K562 (cell line): ENCODE data around the gene ATXN1. TPM values are rescaled to one million over a fixed set of nuclear protein-coding genes. Genes with fewer than 3 reads are reported as not detected.

Experiments
- ATAC-seq: fragments of 200-7000 bp; cut with Tn5 transposase; 3 replicates; pipeline ENCODE4 v1.9.1; 2020; ENCODE audit warnings: moderate library complexity
- BruUV-seq: library from RNA; stranded (reverse); fragments of 400-500 nt; replicated peaks from 2 replicates; lab custom pipeline; 2021; lab: Mats Ljungman, UMichigan
- CTCF ChIA-PET: fragments of 300-600 bp; formaldehyde crosslinking; extraction: SDS; loops from one replicate; lab custom pipeline; 2021; ENCODE audit warnings: low intra/inter-chr PET ratio; lab: Yijun Ruan, JAX
- POLR2A ChIA-PET: fragments of 300-600, 350-650 bp; sonication (Branson Sonifier 250); formaldehyde crosslinking; extraction: SDS; loops from one replicate; lab custom pipeline; 2021; ENCODE audit warnings: antibody characterized with exemption, inconsistent platforms; lab: Yijun Ruan, JAX
- DNase-seq, 4 experiments: peaks; one replicate each; pipeline versions ENCODE4 v3.0.0 to v3.0.0-alpha.2; 2011 to 2018; ENCODE audit warnings: low spot score in 3 of 4, mixed read lengths in 3 of 4; ENCODE audit errors: extremely low read depth in 1 of 4
- FAIRE-seq: peaks from 2 replicates; lab custom pipeline; 2011; peaks lifted over from hg19 to GRCh38; lab: Jason Lieb, UNC
- H2AFZ ChIP-seq: 2 replicates; pipeline ENCODE4 v1.6.0; 2011; ENCODE audit warnings: low read depth, low read length, control low read depth, inconsistent platforms
- H3K27ac ChIP-seq: fragments of 200-600 bp; 3 replicates; pipeline ENCODE4 v1.8.0; 2011; ENCODE audit warnings: low read depth, mild to moderate bottlenecking, control low read depth, inconsistent platforms, low read length, moderate library complexity, mixed read lengths; ENCODE audit errors: extremely low read depth
- H3K27me3 ChIP-seq, 2 experiments: fragments of 300-600 bp in 1 of 2; 2 replicates in 1 of 2; 3 replicates in 1 of 2; pipeline versions ENCODE4 v1.6.0 to v1.8.0; 2011; ENCODE audit warnings: inconsistent platforms in 2 of 2, low read length in 2 of 2, mild to moderate bottlenecking in 1 of 2, mixed read lengths in 1 of 2, moderate library complexity in 1 of 2; ENCODE audit not compliant: control insufficient read depth in 2 of 2, insufficient read depth in 2 of 2
- H3K36me3 ChIP-seq: fragments of 300-600 bp; 3 replicates; pipeline ENCODE4 v1.8.0; 2011; ENCODE audit warnings: mild to moderate bottlenecking, low read length, inconsistent platforms; ENCODE audit not compliant: control insufficient read depth, insufficient read depth
- H3K4me1 ChIP-seq, 2 experiments: fragments of 200-600 bp in 1 of 2; replicated peaks in 1 of 2; 2 replicates in 1 of 2; 3 replicates in 1 of 2; pipeline versions ENCODE4 v1.5.1 to v1.8.0; 2011; ENCODE audit warnings: inconsistent platforms in 2 of 2, low read length in 2 of 2, mild to moderate bottlenecking in 1 of 2, mixed read lengths in 1 of 2, moderate library complexity in 1 of 2; ENCODE audit not compliant: control insufficient read depth in 2 of 2, insufficient read depth in 2 of 2
- H3K4me2 ChIP-seq: 2 replicates; pipeline ENCODE4 v1.6.1; 2011; ENCODE audit warnings: low read length, control low read depth, inconsistent platforms, mixed read lengths; ENCODE audit not compliant: insufficient read depth
- H3K4me3 ChIP-seq: fragments of 200-600 bp; sonication (generic), shearing (Covaris generic); 2 replicates; pipeline ENCODE4 v1.5.1; 2016; ENCODE audit warnings: control low read depth, inconsistent platforms
- H3K79me2 ChIP-seq: fragments of 200-600 bp; 3 replicates; pipeline ENCODE4 v1.8.0; 2011; ENCODE audit warnings: low read length, inconsistent platforms; ENCODE audit not compliant: control insufficient read depth, insufficient read depth
- H3K9ac ChIP-seq, 2 experiments: 2 replicates each; pipeline versions ENCODE4 v1.6.0 to v1.6.1; 2011; ENCODE audit warnings: low read depth in 2 of 2, low read length in 2 of 2, control low read depth in 1 of 2, inconsistent platforms in 1 of 2, mild to moderate bottlenecking in 1 of 2, mixed read lengths in 1 of 2; ENCODE audit not compliant: insufficient read depth in 1 of 2
- H3K9me1 ChIP-seq: one replicate; pipeline ENCODE4 v1.6.0; 2011; ENCODE audit warnings: inconsistent platforms, mild to moderate bottlenecking, low read length, moderate library complexity; ENCODE audit not compliant: control insufficient read depth, insufficient read depth
- H3K9me3 ChIP-seq: replicated peaks from 2 replicates; pipeline ENCODE4 v1.5.1; 2011; ENCODE audit warnings: low read depth, low read length, inconsistent platforms; ENCODE audit not compliant: control insufficient read depth, insufficient read depth
- H4K20me1 ChIP-seq: replicated peaks from 2 replicates; pipeline ENCODE4 v1.6.1; 2011; ENCODE audit warnings: low read length, inconsistent platforms, mixed read lengths; ENCODE audit not compliant: control insufficient read depth, insufficient read depth
- BRF2 ChIP-seq: IDR thresholded peaks from 3 replicates; pipeline ENCODE4 v1.6.1; 2011; ENCODE audit warnings: borderline replicate concordance, mild to moderate bottlenecking; ENCODE audit not compliant: insufficient read length, insufficient read depth
- FOXP4 ChIP-seq: sonication (generic); formaldehyde crosslinking; IDR thresholded peaks from 2 replicates; pipeline ENCODE4 v1.8.0; 2022; ENCODE audit warnings: mild to moderate bottlenecking, missing genetic modification reagents, borderline replicate concordance
- HDAC3 ChIP-seq: fragments of 450-650 bp; IDR thresholded peaks from 2 replicates; pipeline ENCODE4 v1.6.1; 2018; ENCODE audit warnings: borderline replicate concordance, mild to moderate bottlenecking, moderate library complexity; ENCODE audit not compliant: partially characterized antibody
- JUND ChIP-seq, 2 experiments: IDR thresholded peaks; 2 replicates in 1 of 2; 3 replicates in 1 of 2; pipeline ENCODE4 v1.6.1; 2011; ENCODE audit warnings: borderline replicate concordance in 2 of 2, low read depth in 2 of 2, low read length in 2 of 2, improper control_type of control experiment in 1 of 2, missing biosample characterization in 1 of 2, missing genetic modification characterization in 1 of 2, missing genetic modification reagents in 1 of 2
- KLF13 ChIP-seq: fragments of 450-650 bp; IDR thresholded peaks from 2 replicates; pipeline ENCODE4 v1.6.1; 2016; ENCODE audit warnings: missing genetic modification characterization, low read depth, mild to moderate bottlenecking, missing compliant biosample characterization, moderate library complexity, borderline replicate concordance
- NBN ChIP-seq: fragments of 450-650 bp; IDR thresholded peaks from 2 replicates; pipeline ENCODE4 v1.6.1; 2016; ENCODE audit warnings: low read depth, mild to moderate bottlenecking
- NFYB ChIP-seq: IDR thresholded peaks from 2 replicates; pipeline ENCODE4 v1.6.1; 2011; ENCODE audit warnings: mild to moderate bottlenecking, moderate library complexity; ENCODE audit not compliant: insufficient read length; ENCODE audit errors: extremely low read depth
- PML ChIP-seq: IDR thresholded peaks from 2 replicates; pipeline ENCODE4 v1.6.1; 2012; ENCODE audit warnings: low read length, inconsistent platforms
- PPARD ChIP-seq: fragments of 250-450 bp; sonication (Bioruptor Pico); IDR thresholded peaks from 2 replicates; pipeline ENCODE4 v1.8.0; 2022; ENCODE audit warnings: inconsistent platforms, mild to moderate bottlenecking, moderate library complexity
- RBM25 ChIP-seq: fragments of 200-400 bp; formaldehyde crosslinking; IDR thresholded peaks from 2 replicates; pipeline ENCODE4 v1.6.1; 2018; ENCODE audit warnings: low read length, low read depth, moderate library complexity; ENCODE audit not compliant: severe bottlenecking
- ZNF282 ChIP-seq: sonication (generic); formaldehyde crosslinking; IDR thresholded peaks from 2 replicates; pipeline ENCODE4 v1.8.1; 2023; ENCODE audit warnings: missing genetic modification reagents
- ZNF431 ChIP-seq: sonication (generic); formaldehyde crosslinking; IDR thresholded peaks from 2 replicates; pipeline ENCODE4 v1.8.0; 2022; ENCODE audit warnings: mild to moderate bottlenecking, missing genetic modification reagents
- ZNF518B ChIP-seq: fragments of 250-450 bp; sonication (Bioruptor Pico); IDR thresholded peaks from 2 replicates; pipeline ENCODE4 v1.5.0; 2021; ENCODE audit warnings: mild to moderate bottlenecking, moderate library complexity
- WGBS: fragments of 100-300 bp; shearing (Covaris generic); methylation state at CpG from one replicate; pipeline ENCODE4 v1.1.6; 2016; ENCODE audit warnings: low coverage, mixed read lengths; ENCODE audit not compliant: insufficient coverage; ENCODE audit errors: missing lambda C conversion rate; 5-methylcytosine and 5-hydroxymethylcytosine counted together
- in situ Hi-C: fragments of 300-500 bp; cut with MboI; formaldehyde crosslinking; loops from 4 replicates; pipeline ENCODE4 v1.15.0; 2018; ENCODE audit warnings: inconsistent platforms, mixed read lengths
- intact Hi-C: fragments of 100-400 bp; cut with micrococcal nuclease; formaldehyde crosslinking; loops from 2 replicates; pipeline ENCODE4 v1.14.2; 2022
- polyA plus RNA-seq, 8 experiments: library from polyadenylated mRNA; depleted of rRNA in 4 of 8; stranded (reverse) in 5 of 8; unstranded in 3 of 8; fragments of >200 nt; fragmentation: Nextera tagmentation in 2 of 8; fragmentation: Illumina TruSeq in 1 of 8; extraction: Ambion mirVana in 2 of 8; extraction: Trizol in 1 of 8; gene quantifications; 2 replicates each; pipeline versions ENCODE4 v1.2.1 to v1.2.3, GENCODE V29; 2011 to 2014; ENCODE audit warnings: inconsistent platforms in 1 of 8, missing spikeins in 1 of 8
- total RNA-seq, 7 experiments: library from RNA; depleted of rRNA in 6 of 7; stranded (reverse); fragments of >200 nt in 6 of 7; fragmentation: Illumina TruSeq in 2 of 7; extraction: Trizol in 2 of 7; gene quantifications; 2 replicates each; pipeline versions ENCODE4 v1.2.1 to v1.2.3, GENCODE V29; 2011 to 2021; ENCODE audit warnings: low replicate concordance in 1 of 7

The ATXN1 gene
- total and polyA plus RNA-seq, 9 of the 15 experiments (the other 6 are each of a cell fraction or from before 2014, with no cell fraction given): under 0.01 to 1.2 (median 0.58) TPM

- TF ChIP-seq JUND (IDR thresholded peaks at IDR 0.05; ENCODE audit: borderline replicate concordance, low read depth, low read length) (no peak), JUND (tag; IDR thresholded peaks at IDR 0.05; ENCODE audit: borderline replicate concordance, low read depth, low read length) (no peak), PPARD (CRISPR knock-in tag) (no peak)
Observed at GRCh38 chr6:16766043-16766536, 4.8 kb upstream of the ATXN1 start (continued).

GRCh38 chr6:16765235-16765634, 4.0 kb upstream of the ATXN1 start:
- Histone ChIP-seq H2AFZ (no peak overlapping the region), H3K79me2 (no peaks in the 10 kb centered on the region), H3K9me1 (no peaks in the 10 kb centered on the region), H3K27ac (no peak overlapping the region), H3K36me3 (no peaks in the 10 kb centered on the region), H3K9ac (no peak overlapping the region), H4K20me1 (no peaks in the 10 kb centered on the region), H3K4me1 (peaks cover 18 to 20% of the 10 kb centered on the region in 2 experiments; a peak in 4 of 5 replicates), H3K4me2 (no peak overlapping the region), H3K27me3 (peaks cover 0 to 10% of the 10 kb centered on the region in 2 experiments; a peak in 2 of 5 replicates), H3K4me3 (no peak overlapping the region), H3K9me3 (no peaks in the 10 kb centered on the region)
- WGBS: 21% methylated on average over 3 of the region's 3 CpGs
- ATAC-seq: no peak
- POLR2A ChIA-PET: no interaction called here
- CTCF ChIA-PET: interaction anchor here (1.0 to 1.2 kb wide), 2 partner anchors 199 to 819 kb away, joined by 3 to 4 read pairs; no protein-coding TSS in a partner anchor
- DNase-seq: no peak
- no TSS peak for BruUV-seq
- in situ Hi-C loops: loop anchor here (5.0 kb wide), 1 partner anchor 433 kb away; no protein-coding TSS in a partner anchor
- no peak for FAIRE-seq
- intact Hi-C loops: loop anchor here (10.0 kb wide), 2 partner anchors 200 to 360 kb away; no protein-coding TSS in a partner anchor
- TF ChIP-seq NBN (no peak), ZNF518B (CRISPR knock-in tag) (no peak), ZNF282 (CRISPR knock-in tag) (no peak), KLF13 (tag) (no peak), BRF2 (no peak), PML (no peak), RBM25 (no peak), FOXP4 (CRISPR knock-in tag) (no peak), NFYB (no peak), HDAC3 (no peak), ZNF431 (CRISPR knock-in tag) (no peak)
